Hepatocyte (in vitro differentiated cells): ENCODE measurements around the gene TDRD3. TPM values are rescaled to one million over a fixed set of nuclear protein-coding genes. Genes with fewer than 3 reads are reported as not detected.

Source experiments
- DNase-seq: peaks from one replicate; pipeline ENCODE4 v3.0.0-alpha.2; 2016; ENCODE audit warnings: low spot score
- H2AFZ ChIP-seq: fragments of 200-600 bp; sonication (generic); 2 replicates; pipeline ENCODE4 v1.6.0; 2016; ENCODE audit warnings: antibody characterized with exemption, mild to moderate bottlenecking
- H3K27ac ChIP-seq: fragments of 200-600 bp; sonication (generic); 2 replicates; pipeline ENCODE4 v1.5.1; 2016; ENCODE audit warnings: mild to moderate bottlenecking
- H3K27me3 ChIP-seq: fragments of 200-600 bp; sonication (generic); 2 replicates; pipeline ENCODE4 v1.6.1; 2016
- H3K36me3 ChIP-seq: fragments of 200-600 bp; sonication (generic); replicated peaks from 2 replicates; pipeline ENCODE4 v1.5.1; 2016; ENCODE audit warnings: low read depth; ENCODE audit not compliant: insufficient read depth
- H3K4me1 ChIP-seq: fragments of 200-600 bp; sonication (generic); 2 replicates; pipeline ENCODE4 v1.5.1; 2016; ENCODE audit warnings: mild to moderate bottlenecking, moderate library complexity; ENCODE audit not compliant: insufficient read depth
- H3K4me2 ChIP-seq: fragments of 200-600 bp; sonication (generic); 2 replicates; pipeline ENCODE4 v1.6.0; 2016
- H3K4me3 ChIP-seq: fragments of 200-600 bp; sonication (generic); 2 replicates; pipeline ENCODE4 v1.5.1; 2016; ENCODE audit warnings: mild to moderate bottlenecking
- H3K79me2 ChIP-seq: fragments of 200-600 bp; sonication (generic); 2 replicates; pipeline ENCODE4 v1.6.0; 2017; ENCODE audit warnings: mild to moderate bottlenecking
- H3K9me2 ChIP-seq: fragments of 200-600 bp; sonication (generic); replicated peaks from 2 replicates; pipeline ENCODE4 v1.6.0; 2017; ENCODE audit warnings: mild to moderate bottlenecking; ENCODE audit not compliant: insufficient read depth
- H3K9me3 ChIP-seq: fragments of 200-600 bp; sonication (generic); 2 replicates; pipeline ENCODE4 v1.5.1; 2016; ENCODE audit warnings: low read depth, mild to moderate bottlenecking
- H4K20me1 ChIP-seq: fragments of 200-600 bp; sonication (generic); 2 replicates; pipeline ENCODE4 v1.6.0; 2016; ENCODE audit warnings: mild to moderate bottlenecking; ENCODE audit not compliant: insufficient read depth, poor library complexity, severe bottlenecking
- EZH2 ChIP-seq: fragments of 200-600 bp; sonication (generic); IDR thresholded peaks from 2 replicates; pipeline ENCODE4 v1.6.1; 2016; ENCODE audit warnings: antibody characterized with exemption, mild to moderate bottlenecking, borderline replicate concordance
- EZH2phosphoT487 ChIP-seq: fragments of 200-600 bp; sonication (generic); IDR thresholded peaks from one replicate; pipeline ENCODE4 v1.6.1; 2018; ENCODE audit warnings: antibody characterized with exemption, mild to moderate bottlenecking, low read depth, moderate library complexity; ENCODE audit not compliant: unreplicated experiment, severe bottlenecking
- WGBS: methylation state at CpG from one replicate; pipeline ENCODE4 v1.1.6; 2016; ENCODE audit warnings: low lambda C conversion rate; ENCODE audit errors: missing lambda C conversion rate; 5-methylcytosine and 5-hydroxymethylcytosine counted together
- polyA plus RNA-seq: library from polyadenylated mRNA; unstranded; fragments of >200 nt; fragmentation: Nextera tagmentation; extraction: Ambion mirVana; gene quantifications from 2 replicates; pipeline ENCODE4 v1.2.1, GENCODE V29; 2016
- small RNA-seq: library from RNA; depleted of rRNA; stranded (forward); fragments of <200 nt; gene quantifications from one replicate; pipeline ENCODE3, GENCODE V24; 2014
- total RNA-seq: library from RNA; depleted of rRNA; stranded (reverse); fragments of >200 nt; gene quantifications from 2 replicates; pipeline ENCODE4 v1.2.3, GENCODE V29; 2014
- TF ChIP-seq, protein P1 (sequence below): fragments of 200-600 bp; sonication (generic); IDR thresholded peaks from 2 replicates; pipeline ENCODE4 v1.5.1; 2016; ENCODE audit warnings: antibody characterized with exemption, mild to moderate bottlenecking; ENCODE audit not compliant: poor library complexity

TDRD3 gene
- total and polyA plus RNA-seq, 2 experiments from 2014 or later: 5.3 to 16.8 TPM

DNA sequence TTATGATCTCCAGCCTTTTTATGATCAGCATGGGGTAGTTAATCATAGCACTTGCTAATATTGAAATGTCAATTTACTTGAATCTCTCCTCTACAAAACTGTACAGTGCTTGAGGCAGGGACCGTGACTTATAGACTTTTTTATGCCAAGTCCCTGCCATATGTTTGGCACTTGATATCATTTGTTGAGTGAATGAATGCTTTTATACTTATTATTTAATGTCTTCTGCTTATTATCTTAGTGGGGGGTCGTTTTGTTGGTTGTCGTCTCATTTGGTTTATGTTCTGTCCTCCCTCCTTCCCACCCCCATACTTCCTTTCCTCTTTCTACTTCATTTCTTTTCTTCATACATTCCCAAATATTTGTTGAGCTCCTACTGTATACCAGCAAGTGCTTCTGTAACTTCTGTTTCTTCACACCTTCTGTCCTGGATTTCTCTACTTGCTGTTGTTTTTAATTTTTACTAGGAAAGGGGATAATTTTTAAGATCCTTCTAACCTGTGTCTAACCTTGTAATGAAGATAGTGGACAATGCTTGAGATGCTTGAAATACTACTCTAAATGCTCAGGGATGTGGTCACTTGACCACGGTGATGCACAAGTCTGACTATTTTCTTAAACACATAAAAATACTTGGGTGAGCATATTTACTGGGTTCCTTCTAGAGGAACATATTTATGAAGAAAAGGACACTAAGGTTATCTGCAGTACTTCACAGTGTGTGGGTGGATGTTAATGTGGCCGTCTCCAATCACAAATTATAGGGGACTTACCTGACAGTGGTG, 223.8 kb downstream of the TDRD3 start:
- Histone ChIP-seq H3K4me3 (no peak overlapping the region), H3K4me2 (no peak overlapping the region), H3K9me2 (no peaks in the 10 kb centered on the region), H3K36me3 (no peaks in the 10 kb centered on the region), H3K79me2 (no peaks in the 10 kb centered on the region), H2AFZ (no peak overlapping the region), H3K4me1 (no peaks in the 10 kb centered on the region), H3K27ac (no peak overlapping the region), H3K27me3 (no peaks in the 10 kb centered on the region), H4K20me1 (no peaks in the 10 kb centered on the region), H3K9me3 (no peaks in the 10 kb centered on the region)
- DNase-seq: no peak
- WGBS: 87% methylated on average over 5 of the region's 5 CpGs
- TF ChIP-seq EZH2: no peak
- TF ChIP-seq, protein P1, sequence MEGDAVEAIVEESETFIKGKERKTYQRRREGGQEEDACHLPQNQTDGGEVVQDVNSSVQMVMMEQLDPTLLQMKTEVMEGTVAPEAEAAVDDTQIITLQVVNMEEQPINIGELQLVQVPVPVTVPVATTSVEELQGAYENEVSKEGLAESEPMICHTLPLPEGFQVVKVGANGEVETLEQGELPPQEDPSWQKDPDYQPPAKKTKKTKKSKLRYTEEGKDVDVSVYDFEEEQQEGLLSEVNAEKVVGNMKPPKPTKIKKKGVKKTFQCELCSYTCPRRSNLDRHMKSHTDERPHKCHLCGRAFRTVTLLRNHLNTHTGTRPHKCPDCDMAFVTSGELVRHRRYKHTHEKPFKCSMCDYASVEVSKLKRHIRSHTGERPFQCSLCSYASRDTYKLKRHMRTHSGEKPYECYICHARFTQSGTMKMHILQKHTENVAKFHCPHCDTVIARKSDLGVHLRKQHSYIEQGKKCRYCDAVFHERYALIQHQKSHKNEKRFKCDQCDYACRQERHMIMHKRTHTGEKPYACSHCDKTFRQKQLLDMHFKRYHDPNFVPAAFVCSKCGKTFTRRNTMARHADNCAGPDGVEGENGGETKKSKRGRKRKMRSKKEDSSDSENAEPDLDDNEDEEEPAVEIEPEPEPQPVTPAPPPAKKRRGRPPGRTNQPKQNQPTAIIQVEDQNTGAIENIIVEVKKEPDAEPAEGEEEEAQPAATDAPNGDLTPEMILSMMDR: no peak
- TF ChIP-seq EZH2phosphoT487: no peak

DNA sequence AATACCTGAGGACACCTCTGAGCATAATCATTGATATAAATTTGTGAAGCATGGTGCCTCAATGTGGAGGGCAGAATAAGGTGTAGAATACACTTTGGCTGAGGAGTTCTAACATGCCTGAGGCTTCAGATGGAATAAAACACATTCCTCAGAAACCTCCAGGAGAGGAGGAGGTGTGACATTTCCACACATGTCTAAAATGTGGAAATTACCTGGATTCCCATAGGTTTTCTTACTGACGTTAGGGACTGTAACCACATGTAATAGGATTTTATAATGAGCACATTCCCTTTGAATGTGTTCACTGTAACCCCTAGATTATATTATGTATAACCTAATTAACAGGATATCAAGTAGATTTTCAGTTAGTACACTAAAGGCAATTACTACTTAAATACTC, 226.1 kb downstream of the TDRD3 start:
- no peak for DNase-seq
- H3K9me3 ChIP-seq: no peaks in the 10 kb centered on the region
- no peaks in the 10 kb centered on the region for H3K9me2 ChIP-seq
- H3K27me3 ChIP-seq: no peaks in the 10 kb centered on the region
- no peak overlapping the region for H3K4me3 ChIP-seq
- H4K20me1 ChIP-seq: no peaks in the 10 kb centered on the region
- H2AFZ ChIP-seq: no peak overlapping the region
- no peak overlapping the region for H3K4me2 ChIP-seq
- H3K79me2 ChIP-seq: no peaks in the 10 kb centered on the region
- no peaks in the 10 kb centered on the region for H3K36me3 ChIP-seq
- TF ChIP-seq EZH2phosphoT487 (no peak), EZH2 (no peak)
- TF ChIP-seq, protein P1: no peak
- 69% methylated on average over 1 of the region's 1 CpG for WGBS
- H3K4me1 ChIP-seq: no peaks in the 10 kb centered on the region
- no peak overlapping the region for H3K27ac ChIP-seq

Small RNAs within 50 kb of the gene (small RNA-seq; reads per million reads assigned to genes)
- gene RNA5SP31: not detected

Other genes with a start within 250 kb of the TDRD3 start
- gene DIAPH3, start 233.3 kb upstream of the TDRD3 start, total RNA-seq: 7.3 and 7.9 TPM in 2 replicates
- gene DIAPH3, start 233.3 kb upstream of the TDRD3 start, polyA plus RNA-seq: 4.7 and 7.4 TPM in 2 replicates